GM23338 (cell line): ENCODE data around the gene CACNA1B. TPM values are rescaled to one million over a fixed set of nuclear protein-coding genes. Genes with fewer than 3 reads are reported as not detected.

Experiments
- ATAC-seq: fragments of 200-7000 bp; cut with Tn5 transposase; 3 replicates; pipeline ENCODE4 v1.9.1; 2020
- DNase-seq: peaks from one replicate; pipeline ENCODE4 v3.0.0-alpha.2; 2015; ENCODE audit warnings: low spot score
- H2AFZ ChIP-seq: fragments of 200-600 bp; sonication (generic); 2 replicates; pipeline ENCODE4 v1.8.0; 2016; ENCODE audit warnings: antibody characterized with exemption, mild to moderate bottlenecking, moderate library complexity
- H3F3A ChIP-seq: fragments of 200-600 bp; sonication (generic); replicated peaks from 2 replicates; pipeline ENCODE4 v1.8.0; 2017; ENCODE audit warnings: antibody characterized with exemption, mixed run types, low read depth
- H3K27ac ChIP-seq: fragments of 200-600 bp; sonication (generic); 2 replicates; pipeline ENCODE4 v1.6.1; 2016; ENCODE audit warnings: low read depth
- H3K27me3 ChIP-seq: fragments of 200-600 bp; sonication (generic); 2 replicates; pipeline ENCODE4 v1.8.0; 2016; ENCODE audit warnings: mild to moderate bottlenecking, mixed run types, moderate library complexity; ENCODE audit not compliant: insufficient read depth
- H3K36me3 ChIP-seq: fragments of 200-600 bp; sonication (generic); 2 replicates; pipeline ENCODE4 v1.8.0; 2016; ENCODE audit warnings: mild to moderate bottlenecking; ENCODE audit not compliant: insufficient read depth
- H3K4me1 ChIP-seq: fragments of 200-600 bp; sonication (generic); 2 replicates; pipeline ENCODE4 v1.8.0; 2016; ENCODE audit warnings: mild to moderate bottlenecking, moderate library complexity; ENCODE audit not compliant: insufficient read depth
- H3K4me2 ChIP-seq: fragments of 200-600 bp; sonication (generic); 2 replicates; pipeline ENCODE4 v1.7.1; 2017; ENCODE audit warnings: mixed run types
- H3K4me3 ChIP-seq: fragments of 200-600 bp; sonication (generic); 2 replicates; pipeline ENCODE4 v1.6.1; 2016; ENCODE audit warnings: mixed run types
- H3K79me2 ChIP-seq: fragments of 200-600 bp; sonication (generic); replicated peaks from 2 replicates; pipeline ENCODE4 v1.8.0; 2017; ENCODE audit warnings: mild to moderate bottlenecking; ENCODE audit not compliant: insufficient read depth
- H3K9me2 ChIP-seq: fragments of 200-600 bp; sonication (generic); 2 replicates; pipeline ENCODE4 v1.8.0; 2017; ENCODE audit not compliant: insufficient read depth
- H4K20me1 ChIP-seq: fragments of 200-600 bp; sonication (generic); replicated peaks from 2 replicates; pipeline ENCODE4 v1.8.0; 2017; ENCODE audit warnings: mild to moderate bottlenecking; ENCODE audit not compliant: insufficient read depth
- H3K27ac Mint-ChIP-seq: 2 replicates; pipeline ENCODE4 v1.8.0; 2020; ENCODE audit warnings: inconsistent platforms, mild to moderate bottlenecking, moderate library complexity, mixed read lengths
- H3K27me3 Mint-ChIP-seq: 3 replicates; pipeline ENCODE4 v1.8.0; 2022; ENCODE audit warnings: low read depth, mild to moderate bottlenecking, moderate library complexity, mixed read lengths, inconsistent platforms; ENCODE audit not compliant: insufficient read depth, poor library complexity
- H3K36me3 Mint-ChIP-seq: 3 replicates; pipeline ENCODE4 v1.8.0; 2021; ENCODE audit warnings: low read depth, mild to moderate bottlenecking, inconsistent platforms, moderate library complexity, mixed read lengths
- H3K4me1 Mint-ChIP-seq: 3 replicates; pipeline ENCODE4 v1.8.0; 2020; ENCODE audit warnings: mild to moderate bottlenecking, inconsistent platforms, mixed read lengths
- H3K4me3 Mint-ChIP-seq: 3 replicates; pipeline ENCODE4 v1.8.0; 2021; ENCODE audit warnings: moderate library complexity, mild to moderate bottlenecking, inconsistent platforms, mixed read lengths
- H3K9me3 Mint-ChIP-seq: 3 replicates; pipeline ENCODE4 v1.8.0; 2020; ENCODE audit warnings: moderate library complexity, mild to moderate bottlenecking, inconsistent platforms, mixed read lengths
- CREB1 ChIP-seq: fragments of 250-450 bp; sonication (Bioruptor Pico); IDR thresholded peaks from 2 replicates; pipeline ENCODE4 v1.5.0; 2020; ENCODE audit warnings: low read depth, mild to moderate bottlenecking, moderate library complexity
- CTCF ChIP-seq, 2 experiments: fragments of 200-600 bp in 1 of 2; sonication (generic) in 1 of 2; conservative IDR thresholded peaks; 2 replicates each; pipeline versions ENCODE4 v1.5.1 to v1.6.1; 2016 to 2017; ENCODE audit warnings: antibody characterized with exemption in 2 of 2, low read depth in 2 of 2, mild to moderate bottlenecking in 2 of 2, moderate library complexity in 1 of 2
- EZH2 ChIP-seq: fragments of 200-600 bp; sonication (generic); IDR thresholded peaks from one replicate; pipeline ENCODE4 v1.8.0; 2017; ENCODE audit warnings: antibody characterized with exemption, mild to moderate bottlenecking, low read depth; ENCODE audit not compliant: unreplicated experiment
- EZH2phosphoT487 ChIP-seq: fragments of 200-600 bp; sonication (generic); IDR thresholded peaks from one replicate; pipeline ENCODE4 v1.8.1; 2018; ENCODE audit warnings: antibody characterized with exemption; ENCODE audit not compliant: unreplicated experiment
- JUNB ChIP-seq: IDR thresholded peaks from one replicate; pipeline ENCODE4 v1.6.1; 2016; ENCODE audit warnings: antibody characterized with exemption; ENCODE audit not compliant: unreplicated experiment
- NANOG ChIP-seq: IDR thresholded peaks from 2 replicates; pipeline ENCODE4 v1.6.1; 2016; ENCODE audit warnings: antibody characterized with exemption, borderline replicate concordance
- POLR2AphosphoS5 ChIP-seq: IDR thresholded peaks from 2 replicates; pipeline ENCODE4 v1.6.1; 2016; ENCODE audit warnings: antibody characterized with exemption, low read depth
- REST ChIP-seq: IDR thresholded peaks from one replicate; pipeline ENCODE4 v1.6.1; 2018; ENCODE audit warnings: antibody characterized with exemption; ENCODE audit not compliant: unreplicated experiment
- STAT1 ChIP-seq: IDR thresholded peaks from one replicate; pipeline ENCODE4 v1.6.1; 2016; ENCODE audit warnings: antibody characterized with exemption; ENCODE audit not compliant: unreplicated experiment
- ZNF114 ChIP-seq: fragments of 250-450 bp; sonication (Bioruptor Pico); IDR thresholded peaks from 2 replicates; pipeline ENCODE4 v1.5.0; 2020; ENCODE audit warnings: mild to moderate bottlenecking, moderate library complexity
- ZNF462 ChIP-seq: fragments of 250-450 bp; sonication (Bioruptor Pico); IDR thresholded peaks from 2 replicates; pipeline ENCODE4 v1.5.0; 2020; ENCODE audit warnings: mild to moderate bottlenecking, moderate library complexity
- polyA plus RNA-seq: library from polyadenylated mRNA; unstranded; fragments of >200 nt; fragmentation: Nextera tagmentation; extraction: Ambion mirVana; gene quantifications from 2 replicates; pipeline ENCODE4 v1.2.1, GENCODE V29; 2016
- total RNA-seq: library from RNA; depleted of rRNA; stranded (reverse); fragments of >200 nt; shearing (Covaris generic); gene quantifications from 2 replicates; pipeline ENCODE4 v1.2.3, GENCODE V29; 2014

Gene CACNA1B
- total and polyA plus RNA-seq, 2 experiments from 2014 or later = 1.1 to 10.4 TPM

GRCh38 chr9:138074516-138074915, 196.9 kb downstream of the CACNA1B start:
- Mint-ChIP-seq H3K27ac (peak overlapping the region; percentile 42; the same call in 1 of the 2 replicates), H3K9me3 (no peaks in the 10 kb centered on the region; the same call in 2 of the 3 replicates), H3K27me3 (peaks cover 10% of the 10 kb centered on the region), H3K4me3 (no peak overlapping the region), H3K4me1 (peaks cover 37% of the 10 kb centered on the region), H3K36me3 (peaks cover 22% of the 10 kb centered on the region)
- Histone ChIP-seq H3K27me3 (no peaks in the 10 kb centered on the region), H3K4me2 (no peak overlapping the region), H3K27ac (no peak overlapping the region), H3K9me2 (no peaks in the 10 kb centered on the region), H3K79me2 (no peaks in the 10 kb centered on the region), H3F3A (0 out of 2 replicates have a peak, but pooled peaks cover 2% of the 10 kb centered on the region), H4K20me1 (no peaks in the 10 kb centered on the region), H3K4me1 (peaks cover 15% of the 10 kb centered on the region), H3K4me3 (no peak overlapping the region), H3K36me3 (no peaks in the 10 kb centered on the region), H2AFZ (no peak overlapping the region)
- TF ChIP-seq JUNB (no peak), REST (no peak), EZH2phosphoT487 (no peak), POLR2AphosphoS5 (no peak), NANOG (no peak), EZH2 (no peak), CTCF (conservative IDR thresholded peaks at IDR 0.05; ENCODE audit: low read depth in 2 of 2) (no peak), STAT1 (no peak), ZNF462 (CRISPR knock-in tag) (no peak), CREB1 (CRISPR knock-in tag) (no peak), ZNF114 (CRISPR knock-in tag) (no peak)
- ATAC-seq = no peak
- DNase-seq = no peak
